Measurements from ENCODE around the gene H6PD.

Gene H6PD

DNA sequence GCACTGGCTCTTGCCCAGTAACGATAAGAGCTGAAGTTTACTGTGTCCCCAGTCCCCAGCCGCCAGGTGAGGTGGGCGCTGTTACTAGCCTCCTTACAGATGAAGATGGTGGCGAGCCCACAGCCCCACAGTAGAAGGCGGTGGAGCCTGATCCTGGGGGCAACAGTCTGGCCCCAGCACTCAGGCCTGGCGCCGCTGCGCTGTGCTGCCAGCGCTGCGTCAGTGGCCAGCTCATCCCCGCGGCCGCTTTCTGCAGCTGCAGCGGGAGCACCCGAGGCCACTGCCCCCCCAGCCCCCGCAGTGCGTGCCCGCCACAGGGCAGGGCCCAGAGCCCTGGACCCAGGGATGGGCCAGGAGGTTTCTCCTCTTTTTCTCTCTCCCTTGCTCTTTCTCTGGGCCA is 13.3 kb downstream of the H6PD start:
- ChIA-PET CTCF (interaction anchor here (1.2 kb wide), 1 partner anchor 136 kb away, joined by 3 read pairs; no protein-coding TSS in a partner anchor), POLR2A (no interaction called here)
- peaks cover 0 to 43% of the 10 kb centered on the region in 2 experiments; a peak in 1 of 3 replicates for H3K36me3 ChIP-seq (ENCODE audit: control insufficient read depth in 2 of 2, insufficient read depth in 1 of 2, low read length in 2 of 2)

More for the DNA sequence above, 13.3 kb downstream of the H6PD start:
- Histone ChIP-seq H3K27ac (ENCODE audit: extremely low read depth, low read depth, low read length) (no peak overlapping the region), H3K4me3 (ENCODE audit: low read depth, low read length) (no peak overlapping the region), H3K4me1 (ENCODE audit: control insufficient read depth, insufficient read depth, low read length) (no peaks in the 10 kb centered on the region), H3K9me3 (ENCODE audit: control insufficient read depth, insufficient read depth, low read depth, low read length) (no peaks in the 10 kb centered on the region)
- no peak for TF ChIP-seq KLF9 (tag by site-specific recombination; IDR thresholded peaks at IDR 0.05; ENCODE audit: low read depth)
- TF ChIP-seq, protein P1, sequence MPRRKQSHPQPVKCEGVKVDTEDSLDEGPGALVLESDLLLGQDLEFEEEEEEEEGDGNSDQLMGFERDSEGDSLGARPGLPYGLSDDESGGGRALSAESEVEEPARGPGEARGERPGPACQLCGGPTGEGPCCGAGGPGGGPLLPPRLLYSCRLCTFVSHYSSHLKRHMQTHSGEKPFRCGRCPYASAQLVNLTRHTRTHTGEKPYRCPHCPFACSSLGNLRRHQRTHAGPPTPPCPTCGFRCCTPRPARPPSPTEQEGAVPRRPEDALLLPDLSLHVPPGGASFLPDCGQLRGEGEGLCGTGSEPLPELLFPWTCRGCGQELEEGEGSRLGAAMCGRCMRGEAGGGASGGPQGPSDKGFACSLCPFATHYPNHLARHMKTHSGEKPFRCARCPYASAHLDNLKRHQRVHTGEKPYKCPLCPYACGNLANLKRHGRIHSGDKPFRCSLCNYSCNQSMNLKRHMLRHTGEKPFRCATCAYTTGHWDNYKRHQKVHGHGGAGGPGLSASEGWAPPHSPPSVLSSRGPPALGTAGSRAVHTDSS (tag by site-specific recombination; IDR thresholded peaks at IDR 0.05) = no peak
- no peak for TF ChIP-seq EGR2 (tag by site-specific recombination; IDR thresholded peaks at IDR 0.05; ENCODE audit: low read depth)
- no peak for TF ChIP-seq ZNF341 (tag by site-specific recombination; IDR thresholded peaks at IDR 0.05; ENCODE audit: low read depth)
- no peak for TF ChIP-seq ZNF76 (tag by site-specific recombination; IDR thresholded peaks at IDR 0.05; ENCODE audit: borderline replicate concordance, low read depth)
- TF ChIP-seq MEIS1 (CRISPR knock-in tag; IDR thresholded peaks at IDR 0.05; ENCODE audit: borderline replicate concordance) = no peak
- no peak for TF ChIP-seq WT1 (tag by site-specific recombination; IDR thresholded peaks at IDR 0.05)
- no peak for TF ChIP-seq GFI1B (tag by site-specific recombination; IDR thresholded peaks at IDR 0.05)
- TF ChIP-seq BCL11A (tag by site-specific recombination; IDR thresholded peaks at IDR 0.05; ENCODE audit: low read depth) = no peak
- no peak for TF ChIP-seq ZNF366 (tag by site-specific recombination; conservative IDR thresholded peaks at IDR 0.05)
- TF ChIP-seq, protein P2, sequence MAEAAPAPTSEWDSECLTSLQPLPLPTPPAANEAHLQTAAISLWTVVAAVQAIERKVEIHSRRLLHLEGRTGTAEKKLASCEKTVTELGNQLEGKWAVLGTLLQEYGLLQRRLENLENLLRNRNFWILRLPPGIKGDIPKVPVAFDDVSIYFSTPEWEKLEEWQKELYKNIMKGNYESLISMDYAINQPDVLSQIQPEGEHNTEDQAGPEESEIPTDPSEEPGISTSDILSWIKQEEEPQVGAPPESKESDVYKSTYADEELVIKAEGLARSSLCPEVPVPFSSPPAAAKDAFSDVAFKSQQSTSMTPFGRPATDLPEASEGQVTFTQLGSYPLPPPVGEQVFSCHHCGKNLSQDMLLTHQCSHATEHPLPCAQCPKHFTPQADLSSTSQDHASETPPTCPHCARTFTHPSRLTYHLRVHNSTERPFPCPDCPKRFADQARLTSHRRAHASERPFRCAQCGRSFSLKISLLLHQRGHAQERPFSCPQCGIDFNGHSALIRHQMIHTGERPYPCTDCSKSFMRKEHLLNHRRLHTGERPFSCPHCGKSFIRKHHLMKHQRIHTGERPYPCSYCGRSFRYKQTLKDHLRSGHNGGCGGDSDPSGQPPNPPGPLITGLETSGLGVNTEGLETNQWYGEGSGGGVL (tag by site-specific recombination; IDR thresholded peaks at IDR 0.05) = no peak
- TF ChIP-seq, protein P3, sequence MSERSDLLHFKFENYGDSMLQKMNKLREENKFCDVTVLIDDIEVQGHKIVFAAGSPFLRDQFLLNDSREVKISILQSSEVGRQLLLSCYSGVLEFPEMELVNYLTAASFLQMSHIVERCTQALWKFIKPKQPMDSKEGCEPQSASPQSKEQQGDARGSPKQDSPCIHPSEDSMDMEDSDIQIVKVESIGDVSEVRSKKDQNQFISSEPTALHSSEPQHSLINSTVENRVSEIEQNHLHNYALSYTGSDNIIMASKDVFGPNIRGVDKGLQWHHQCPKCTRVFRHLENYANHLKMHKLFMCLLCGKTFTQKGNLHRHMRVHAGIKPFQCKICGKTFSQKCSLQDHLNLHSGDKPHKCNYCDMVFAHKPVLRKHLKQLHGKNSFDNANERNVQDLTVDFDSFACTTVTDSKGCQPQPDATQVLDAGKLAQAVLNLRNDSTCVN (tag by site-specific recombination; optimal IDR thresholded peaks at IDR 0.05) = no peak
- TF ChIP-seq, protein P4, sequence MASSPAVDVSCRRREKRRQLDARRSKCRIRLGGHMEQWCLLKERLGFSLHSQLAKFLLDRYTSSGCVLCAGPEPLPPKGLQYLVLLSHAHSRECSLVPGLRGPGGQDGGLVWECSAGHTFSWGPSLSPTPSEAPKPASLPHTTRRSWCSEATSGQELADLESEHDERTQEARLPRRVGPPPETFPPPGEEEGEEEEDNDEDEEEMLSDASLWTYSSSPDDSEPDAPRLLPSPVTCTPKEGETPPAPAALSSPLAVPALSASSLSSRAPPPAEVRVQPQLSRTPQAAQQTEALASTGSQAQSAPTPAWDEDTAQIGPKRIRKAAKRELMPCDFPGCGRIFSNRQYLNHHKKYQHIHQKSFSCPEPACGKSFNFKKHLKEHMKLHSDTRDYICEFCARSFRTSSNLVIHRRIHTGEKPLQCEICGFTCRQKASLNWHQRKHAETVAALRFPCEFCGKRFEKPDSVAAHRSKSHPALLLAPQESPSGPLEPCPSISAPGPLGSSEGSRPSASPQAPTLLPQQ (tag by site-specific recombination; IDR thresholded peaks at IDR 0.05) = no peak
- no peak for TF ChIP-seq ZNF792 (tag by site-specific recombination; IDR thresholded peaks at IDR 0.05)
- no peak for TF ChIP-seq ZIC2 (tag by site-specific recombination; IDR thresholded peaks at IDR 0.05)
- no peak for TF ChIP-seq ZFHX2 (tag by site-specific recombination; conservative IDR thresholded peaks at IDR 0.05)
- TF ChIP-seq ZSCAN30 (tag by site-specific recombination; IDR thresholded peaks at IDR 0.05) = no peak
- TF ChIP-seq, protein P5, sequence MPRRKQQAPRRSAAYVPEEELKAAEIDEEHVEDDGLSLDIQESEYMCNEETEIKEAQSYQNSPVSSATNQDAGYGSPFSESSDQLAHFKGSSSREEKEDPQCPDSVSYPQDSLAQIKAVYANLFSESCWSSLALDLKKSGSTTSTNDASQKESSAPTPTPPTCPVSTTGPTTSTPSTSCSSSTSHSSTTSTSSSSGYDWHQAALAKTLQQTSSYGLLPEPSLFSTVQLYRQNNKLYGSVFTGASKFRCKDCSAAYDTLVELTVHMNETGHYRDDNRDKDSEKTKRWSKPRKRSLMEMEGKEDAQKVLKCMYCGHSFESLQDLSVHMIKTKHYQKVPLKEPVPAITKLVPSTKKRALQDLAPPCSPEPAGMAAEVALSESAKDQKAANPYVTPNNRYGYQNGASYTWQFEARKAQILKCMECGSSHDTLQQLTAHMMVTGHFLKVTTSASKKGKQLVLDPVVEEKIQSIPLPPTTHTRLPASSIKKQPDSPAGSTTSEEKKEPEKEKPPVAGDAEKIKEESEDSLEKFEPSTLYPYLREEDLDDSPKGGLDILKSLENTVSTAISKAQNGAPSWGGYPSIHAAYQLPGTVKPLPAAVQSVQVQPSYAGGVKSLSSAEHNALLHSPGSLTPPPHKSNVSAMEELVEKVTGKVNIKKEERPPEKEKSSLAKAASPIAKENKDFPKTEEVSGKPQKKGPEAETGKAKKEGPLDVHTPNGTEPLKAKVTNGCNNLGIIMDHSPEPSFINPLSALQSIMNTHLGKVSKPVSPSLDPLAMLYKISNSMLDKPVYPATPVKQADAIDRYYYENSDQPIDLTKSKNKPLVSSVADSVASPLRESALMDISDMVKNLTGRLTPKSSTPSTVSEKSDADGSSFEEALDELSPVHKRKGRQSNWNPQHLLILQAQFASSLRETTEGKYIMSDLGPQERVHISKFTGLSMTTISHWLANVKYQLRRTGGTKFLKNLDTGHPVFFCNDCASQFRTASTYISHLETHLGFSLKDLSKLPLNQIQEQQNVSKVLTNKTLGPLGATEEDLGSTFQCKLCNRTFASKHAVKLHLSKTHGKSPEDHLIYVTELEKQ (tag by site-specific recombination; IDR thresholded peaks at IDR 0.05; ENCODE audit: borderline replicate concordance) = no peak
- TF ChIP-seq, protein P6, sequence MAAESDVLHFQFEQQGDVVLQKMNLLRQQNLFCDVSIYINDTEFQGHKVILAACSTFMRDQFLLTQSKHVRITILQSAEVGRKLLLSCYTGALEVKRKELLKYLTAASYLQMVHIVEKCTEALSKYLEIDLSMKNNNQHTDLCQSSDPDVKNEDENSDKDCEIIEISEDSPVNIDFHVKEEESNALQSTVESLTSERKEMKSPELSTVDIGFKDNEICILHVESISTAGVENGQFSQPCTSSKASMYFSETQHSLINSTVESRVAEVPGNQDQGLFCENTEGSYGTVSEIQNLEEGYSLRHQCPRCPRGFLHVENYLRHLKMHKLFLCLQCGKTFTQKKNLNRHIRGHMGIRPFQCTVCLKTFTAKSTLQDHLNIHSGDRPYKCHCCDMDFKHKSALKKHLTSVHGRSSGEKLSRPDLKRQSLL (tag by site-specific recombination; IDR thresholded peaks at IDR 0.05) = no peak
